Measurements from ENCODE around the gene GPR35. TPM values are rescaled to one million over a fixed set of nuclear protein-coding genes. Genes with fewer than 3 reads are reported as not detected.

The GPR35 gene
- total RNA-seq, 2 donors from 2014 or later, result 48.2 to 50.7 TPM

DNA sequence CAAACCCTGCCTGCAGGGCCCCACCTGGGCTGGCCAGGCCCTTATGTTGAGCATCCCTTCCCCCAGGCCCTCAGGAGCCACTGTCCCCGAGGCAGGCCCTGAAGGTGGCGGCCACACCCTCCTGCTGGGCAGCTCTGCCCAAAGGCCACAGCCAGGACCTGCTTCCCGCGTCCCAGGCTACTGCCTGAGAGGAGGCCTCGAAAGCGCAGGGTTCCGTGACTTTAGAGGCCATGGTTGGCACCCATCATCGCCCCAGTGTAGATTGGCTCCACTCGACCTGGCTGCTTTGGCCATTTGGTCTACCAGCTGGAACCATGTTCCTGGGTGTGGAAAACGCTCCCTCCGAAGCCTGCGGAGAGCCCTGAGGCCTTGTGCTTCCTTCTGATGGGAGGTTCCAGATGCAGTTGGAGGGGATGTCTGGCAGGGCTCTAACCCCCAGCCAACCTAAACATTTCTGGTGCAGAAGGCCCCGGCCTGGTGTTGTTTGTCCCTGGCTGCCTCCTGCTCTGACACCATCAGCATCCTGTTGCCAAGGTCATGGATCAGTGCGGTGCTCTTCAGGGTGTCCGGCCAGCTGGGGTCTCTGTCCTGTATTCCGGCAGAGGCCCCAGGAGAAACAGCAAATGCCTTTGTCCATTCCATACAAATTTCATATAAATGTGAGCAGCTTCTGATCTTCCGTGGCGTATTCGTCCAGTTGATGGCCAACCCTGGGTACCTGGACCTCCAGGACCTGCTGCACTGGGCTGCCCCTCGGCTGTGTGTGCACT is 24.0 kb upstream of the GPR35 start:
- DNase-seq, result no peak
- H3K4me3 Mint-ChIP-seq, result no peak overlapping the region
- no peaks in the 10 kb centered on the region for H3K27me3 Mint-ChIP-seq (ENCODE audit: low read depth)
- no peak overlapping the region for H3K27ac Mint-ChIP-seq
- ATAC-seq (replicated peaks in 1 of 2), result no peak
- no peaks in the 10 kb centered on the region for H3K36me3 Mint-ChIP-seq (ENCODE audit: insufficient read depth in 2 of 2)
- no peaks in the 10 kb centered on the region for H3K9me3 Mint-ChIP-seq
- H3K4me1 Mint-ChIP-seq (ENCODE audit: low read depth), result no peaks in the 10 kb centered on the region

GRCh38 chr2:240601831-240602160 is 23.5 kb upstream of the GPR35 start:
- ATAC-seq (replicated peaks in 1 of 2), result no peak
- DNase-seq, result no peak

DNA sequence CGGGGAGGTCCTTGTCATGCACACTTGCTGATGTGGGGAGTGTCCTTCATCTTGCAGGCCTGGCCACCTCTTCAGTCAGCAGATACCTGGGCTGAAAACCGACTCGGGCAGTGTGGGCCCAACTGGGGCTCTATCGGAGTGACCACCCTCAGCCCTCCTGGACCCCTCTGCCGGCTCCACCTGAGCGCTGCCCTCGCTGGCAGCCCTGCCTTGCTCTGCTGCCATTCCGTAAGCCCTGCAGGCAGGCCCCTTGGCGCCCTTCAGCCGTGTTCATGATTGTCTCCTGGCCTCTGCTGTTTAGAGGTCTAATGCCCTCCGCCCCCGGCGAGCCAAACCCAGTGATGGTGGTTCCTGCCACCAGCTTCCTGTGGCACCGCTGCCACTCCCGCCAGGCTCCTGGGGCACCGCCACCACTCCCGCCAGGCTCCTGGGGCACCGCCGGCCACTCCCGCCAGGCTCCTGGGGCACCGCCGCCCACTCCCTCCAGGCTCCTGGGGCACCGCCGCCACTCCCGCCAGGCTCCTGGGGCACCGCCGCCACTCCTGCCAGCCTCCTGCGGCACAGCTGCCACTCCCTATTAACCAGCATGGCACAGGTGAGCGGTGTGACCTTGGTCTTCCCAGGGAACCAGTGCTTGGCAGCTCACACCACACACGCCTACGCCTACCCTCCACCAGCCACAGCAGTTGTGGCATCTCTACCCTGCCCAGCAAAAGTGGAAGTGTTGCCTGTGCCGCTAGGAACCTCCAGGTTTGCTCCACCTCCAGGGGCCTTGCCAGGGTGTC is 22.8 kb upstream of the GPR35 start:
- no peaks in the 10 kb centered on the region for H3K4me1 Mint-ChIP-seq (ENCODE audit: low read depth)
- no peak overlapping the region for H3K4me3 Mint-ChIP-seq
- H3K27ac Mint-ChIP-seq, result no peak overlapping the region
- DNase-seq, result no peak
- no peaks in the 10 kb centered on the region for H3K27me3 Mint-ChIP-seq (ENCODE audit: low read depth)
- H3K9me3 Mint-ChIP-seq, result no peaks in the 10 kb centered on the region
- ATAC-seq (replicated peaks in 1 of 2), result no peak
- H3K36me3 Mint-ChIP-seq (ENCODE audit: insufficient read depth in 2 of 2), result no peaks in the 10 kb centered on the region

More at GRCh38 chr2:240601831-240602160, 23.5 kb upstream of the GPR35 start:
- no peaks in the 10 kb centered on the region for H3K36me3 Mint-ChIP-seq (ENCODE audit: insufficient read depth in 2 of 2)
- no peak overlapping the region for H3K27ac Mint-ChIP-seq
- no peak overlapping the region for H3K4me3 Mint-ChIP-seq
- no peaks in the 10 kb centered on the region for H3K27me3 Mint-ChIP-seq (ENCODE audit: low read depth)
- no peaks in the 10 kb centered on the region for H3K4me1 Mint-ChIP-seq (ENCODE audit: low read depth)
- no peaks in the 10 kb centered on the region for H3K9me3 Mint-ChIP-seq

DNA sequence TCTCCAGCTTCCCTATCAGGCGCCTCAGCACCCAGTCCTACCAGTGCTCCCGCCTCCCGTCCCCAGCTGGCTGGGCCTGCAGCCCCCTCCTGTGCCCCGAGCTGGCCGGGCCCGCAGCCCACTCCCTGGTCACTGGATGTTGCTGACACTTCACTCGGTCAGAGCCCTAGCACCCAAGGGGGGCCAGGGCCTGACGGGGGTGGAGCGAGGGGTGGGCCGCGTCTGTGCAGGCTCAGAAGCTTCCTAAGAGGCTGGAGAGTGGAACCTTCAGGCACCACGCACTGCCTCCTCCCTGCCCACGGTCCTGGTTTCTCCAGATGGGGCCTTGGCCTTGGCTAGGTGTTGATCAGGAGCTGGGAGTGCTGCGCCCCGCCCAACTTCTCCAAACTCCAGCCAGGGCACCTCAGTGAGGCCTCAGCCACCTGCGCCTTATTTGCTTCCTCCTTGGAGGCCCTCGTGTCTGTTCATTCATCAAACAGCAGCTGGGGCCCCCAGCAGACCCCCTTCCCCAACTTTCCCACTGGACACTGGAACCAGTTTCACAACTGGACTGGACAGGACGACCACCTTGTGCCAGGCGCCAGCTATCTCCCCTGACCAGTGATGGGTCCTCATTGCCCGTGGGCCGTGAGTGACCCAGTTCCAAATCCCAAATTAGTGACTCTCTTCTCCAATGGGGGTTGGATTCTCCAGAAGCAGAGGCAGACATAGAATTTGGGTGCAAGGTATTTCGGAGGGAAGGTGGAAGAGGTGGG is 22.0 kb upstream of the GPR35 start:
- H3K9me3 Mint-ChIP-seq, result no peaks in the 10 kb centered on the region
- no peak overlapping the region for H3K4me3 Mint-ChIP-seq
- no peaks in the 10 kb centered on the region for H3K4me1 Mint-ChIP-seq (ENCODE audit: low read depth)
- no peaks in the 10 kb centered on the region for H3K27me3 Mint-ChIP-seq (ENCODE audit: low read depth)
- H3K27ac Mint-ChIP-seq, result no peak overlapping the region
- DNase-seq, result no peak
- H3K36me3 Mint-ChIP-seq (ENCODE audit: insufficient read depth in 2 of 2), result no peaks in the 10 kb centered on the region
- ATAC-seq (replicated peaks in 1 of 2), result no peak

DNA sequence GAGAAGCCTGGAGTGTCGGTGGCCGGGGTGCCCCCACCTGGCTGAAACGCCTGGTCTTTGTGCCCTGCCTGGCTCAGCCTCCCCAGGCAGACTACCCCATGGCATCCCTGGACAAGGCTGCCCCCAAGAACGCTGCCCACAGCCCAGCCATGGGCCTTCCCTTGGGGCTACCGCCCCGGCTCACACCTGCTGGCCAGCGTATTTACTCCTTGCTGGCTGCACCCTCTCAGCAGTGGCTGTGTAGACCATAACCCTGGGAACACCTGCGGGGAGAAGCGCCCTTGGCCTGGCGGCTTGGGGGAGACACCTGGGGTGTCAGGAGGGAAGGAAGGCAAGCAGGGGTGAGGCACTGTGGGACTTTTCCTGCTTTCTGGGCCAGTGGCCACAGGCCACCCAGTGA is 21.4 kb upstream of the GPR35 start:
- Mint-ChIP-seq H3K4me1 (ENCODE audit: low read depth) (no peaks in the 10 kb centered on the region), H3K27ac (no peak overlapping the region), H3K36me3 (ENCODE audit: insufficient read depth in 2 of 2) (no peaks in the 10 kb centered on the region), H3K4me3 (no peak overlapping the region), H3K27me3 (ENCODE audit: low read depth) (no peaks in the 10 kb centered on the region), H3K9me3 (no peaks in the 10 kb centered on the region)
- DNase-seq (no peak), ATAC-seq (replicated peaks in 1 of 2) (no peak)

DNA sequence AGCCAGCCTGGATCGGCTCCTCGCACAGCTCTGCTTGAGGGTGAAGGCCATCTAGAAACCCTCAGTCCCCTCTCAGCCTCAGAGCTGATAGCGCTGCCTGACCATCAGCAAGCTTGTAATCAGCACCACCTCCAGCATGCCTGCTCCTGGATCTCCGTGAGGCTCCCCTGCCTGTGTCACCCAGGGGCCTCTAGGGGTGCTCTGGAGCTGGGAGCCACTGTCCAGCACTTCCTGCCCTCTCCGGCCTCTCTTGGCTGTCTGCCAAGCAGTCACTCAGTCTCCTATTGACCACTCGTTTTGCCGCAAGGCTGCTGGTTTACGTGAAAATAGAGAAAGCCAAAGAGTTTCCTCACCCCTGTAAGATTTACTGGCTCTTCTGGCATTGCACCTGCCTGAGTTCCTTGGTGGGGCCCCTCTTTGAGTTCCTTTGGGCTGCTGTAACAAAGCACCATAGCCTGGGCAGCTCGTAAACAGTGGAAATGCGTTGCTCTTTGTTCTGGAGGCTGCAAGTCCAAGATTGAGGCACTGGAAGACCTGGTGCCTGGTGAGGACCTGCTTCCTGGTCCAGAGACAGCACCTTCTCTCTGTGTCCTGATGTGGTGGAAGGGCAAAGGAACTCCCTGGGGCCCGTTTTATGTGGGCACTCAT is 20.9 kb upstream of the GPR35 start:
- Mint-ChIP-seq H3K4me1 (ENCODE audit: low read depth) (no peaks in the 10 kb centered on the region), H3K36me3 (ENCODE audit: insufficient read depth in 2 of 2) (no peaks in the 10 kb centered on the region), H3K27me3 (ENCODE audit: low read depth) (no peaks in the 10 kb centered on the region), H3K9me3 (no peaks in the 10 kb centered on the region), H3K4me3 (no peak overlapping the region), H3K27ac (peak overlapping the region; percentile 59)
- DNase-seq (no peak), ATAC-seq (replicated peaks in 1 of 2) (peak in 1 of 2 donors; percentile 41)

DNA sequence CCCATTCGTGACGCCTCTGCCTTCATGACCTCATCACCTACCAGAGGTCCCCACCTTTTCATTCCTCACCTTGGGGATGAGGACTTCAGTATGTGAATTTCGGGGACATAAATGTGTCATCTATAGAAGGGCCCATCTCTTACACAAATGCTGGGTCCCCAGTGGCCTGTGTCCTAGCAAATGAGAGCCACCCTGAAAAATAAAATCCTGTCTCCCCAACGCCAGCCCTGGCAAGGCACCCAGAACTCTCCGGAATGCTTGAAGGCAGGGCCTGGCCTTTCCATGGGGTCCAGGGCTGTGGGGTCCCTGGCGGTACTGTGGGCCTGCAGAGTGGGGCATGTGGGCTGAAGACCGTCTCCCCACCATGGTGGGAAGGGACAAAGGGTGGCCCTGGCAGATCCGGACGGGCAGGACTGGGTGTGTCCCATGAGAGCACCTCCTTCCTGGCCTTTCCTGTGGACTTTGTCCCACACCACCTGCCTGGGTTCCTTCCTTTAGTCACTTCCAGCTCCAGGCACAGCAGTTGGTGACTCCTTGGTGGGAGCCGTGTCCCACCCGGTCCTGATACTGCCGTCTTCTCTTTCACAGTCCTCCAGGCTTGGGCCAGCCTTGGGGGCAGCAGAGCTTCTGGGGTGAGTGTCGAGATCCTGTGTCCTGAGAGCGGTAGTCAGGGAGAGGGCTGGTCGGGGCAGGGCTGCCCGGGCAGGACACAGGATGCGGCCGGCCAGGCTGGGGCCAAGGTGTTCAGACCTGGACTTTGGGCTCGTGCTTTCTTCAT is 20.2 kb upstream of the GPR35 start:
- Mint-ChIP-seq H3K27ac (peak overlapping the region; percentile 59), H3K4me3 (no peak overlapping the region), H3K27me3 (ENCODE audit: low read depth) (no peaks in the 10 kb centered on the region), H3K36me3 (ENCODE audit: insufficient read depth in 2 of 2) (no peaks in the 10 kb centered on the region), H3K4me1 (ENCODE audit: low read depth) (no peaks in the 10 kb centered on the region), H3K9me3 (no peaks in the 10 kb centered on the region)
- no peak for ATAC-seq (replicated peaks in 1 of 2)
- DNase-seq, result no peak

DNA sequence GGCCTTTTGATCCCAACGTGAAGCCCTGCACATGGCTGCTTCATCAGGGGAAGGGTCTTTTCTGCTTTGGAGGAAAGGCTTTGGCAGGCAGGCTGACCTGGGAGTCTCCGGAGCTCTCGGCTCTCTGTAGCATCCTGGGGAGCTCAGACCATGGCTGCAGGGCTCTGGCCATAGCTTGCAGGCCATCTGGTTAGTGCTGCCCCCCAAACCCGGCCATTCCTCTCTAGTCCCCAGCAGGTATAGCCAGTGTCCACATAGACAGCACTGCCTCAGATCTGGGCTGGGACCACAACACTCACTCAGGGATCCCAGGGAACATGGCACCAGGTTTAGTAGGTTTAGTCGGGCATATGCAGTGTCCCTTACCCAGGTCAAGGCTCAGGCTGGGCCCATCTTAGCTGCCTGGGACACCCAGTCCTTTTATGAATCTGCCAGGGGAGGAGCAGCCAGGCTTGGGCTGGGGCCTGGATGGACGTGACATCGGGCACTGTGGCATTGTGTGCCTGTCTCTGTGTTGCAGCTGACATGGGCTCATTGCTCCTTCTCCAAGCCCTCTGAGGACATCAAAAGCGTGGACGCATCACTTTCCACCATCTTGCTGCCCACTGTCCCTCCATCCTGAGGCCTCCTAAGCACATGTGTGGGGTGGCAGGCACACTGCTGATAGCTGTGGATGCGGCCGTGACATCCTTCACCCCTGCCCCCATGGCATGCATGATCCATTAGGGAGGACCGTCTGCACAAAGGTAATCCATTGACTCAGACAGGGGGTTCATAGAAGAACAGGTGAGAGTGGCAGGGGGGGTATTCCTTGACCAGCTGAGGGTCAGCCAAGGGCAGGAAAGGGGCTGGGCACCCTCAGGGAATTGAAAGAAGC is 19.2 kb upstream of the GPR35 start:
- H3K36me3 Mint-ChIP-seq (ENCODE audit: insufficient read depth in 2 of 2), result no peaks in the 10 kb centered on the region
- ATAC-seq (replicated peaks in 1 of 2) (no peak), DNase-seq (no peak)
- H3K9me3 Mint-ChIP-seq, result no peaks in the 10 kb centered on the region
- H3K4me3 Mint-ChIP-seq, result no peak overlapping the region
- no peak overlapping the region for H3K27ac Mint-ChIP-seq
- H3K27me3 Mint-ChIP-seq (ENCODE audit: low read depth), result no peaks in the 10 kb centered on the region
- no peaks in the 10 kb centered on the region for H3K4me1 Mint-ChIP-seq (ENCODE audit: low read depth)

DNA sequence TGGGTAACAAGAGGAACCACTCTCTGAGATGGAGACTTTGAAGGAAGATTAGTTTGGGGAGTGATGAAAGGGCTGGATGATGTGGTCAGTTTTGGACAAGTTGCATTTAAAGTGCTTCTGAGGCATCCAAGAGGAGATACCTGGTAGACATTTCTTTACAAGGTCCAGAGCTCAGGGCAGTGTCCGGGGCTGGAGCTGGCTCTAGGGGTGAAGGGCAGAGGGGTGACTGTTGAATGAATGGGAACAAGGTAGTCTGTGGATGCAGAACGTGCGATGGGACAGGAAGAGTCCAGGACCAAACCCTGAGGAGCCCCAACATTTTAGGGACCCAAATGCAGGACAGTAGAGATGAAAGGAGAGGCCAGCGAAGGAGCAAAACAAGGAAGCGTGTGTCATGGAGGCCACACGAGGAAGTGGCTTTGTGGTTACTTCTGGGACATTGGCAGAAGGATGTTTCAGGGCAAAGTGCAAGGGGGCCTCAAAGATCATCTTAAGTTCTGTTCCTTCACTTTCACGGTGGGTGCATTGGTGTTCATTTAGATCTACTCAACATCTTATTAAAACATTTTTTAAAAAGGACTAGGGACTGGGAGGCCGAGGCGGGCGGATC is 13.6 kb upstream of the GPR35 start:
- Mint-ChIP-seq H3K4me1 (ENCODE audit: low read depth) (no peaks in the 10 kb centered on the region), H3K27me3 (ENCODE audit: low read depth) (no peaks in the 10 kb centered on the region), H3K36me3 (ENCODE audit: insufficient read depth in 2 of 2) (peaks cover 3 to 11% of the 10 kb centered on the region in 2 donors), H3K4me3 (peak overlapping the region; percentile 67 to 72), H3K9me3 (peaks cover 0 to under 1% of the 10 kb centered on the region in 2 donors), H3K27ac (peak overlapping the region; percentile 67)
- DNase-seq, result peak; percentile 31 to 44
- ATAC-seq (replicated peaks in 1 of 2), result peak; percentile 47 to 67

DNA sequence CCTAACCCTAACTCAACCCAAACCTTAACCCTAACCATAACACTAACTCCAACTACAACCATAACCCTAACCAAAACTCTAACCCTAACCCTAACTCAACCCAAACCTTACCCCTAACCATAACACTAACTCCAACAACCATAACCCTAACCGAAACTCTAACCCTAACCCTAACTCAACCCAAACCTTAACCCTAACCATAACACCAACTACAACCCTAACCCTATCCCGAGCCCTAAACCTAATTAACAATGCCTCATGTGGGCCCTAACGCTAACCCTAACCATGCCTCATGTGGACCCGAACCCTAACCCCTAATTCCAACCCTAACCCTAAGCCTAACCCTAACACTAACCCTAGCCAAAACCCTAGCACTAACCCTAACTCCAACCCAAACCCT is 11.5 kb upstream of the GPR35 start:
- no peak for ATAC-seq (replicated peaks in 1 of 2)
- Mint-ChIP-seq H3K4me3 (no peak overlapping the region), H3K27ac (no peak overlapping the region), H3K36me3 (ENCODE audit: insufficient read depth in 2 of 2) (peaks cover 7 to 16% of the 10 kb centered on the region in 2 donors), H3K27me3 (ENCODE audit: low read depth) (no peaks in the 10 kb centered on the region), H3K4me1 (ENCODE audit: low read depth) (peaks cover 2% of the 10 kb centered on the region), H3K9me3 (peaks cover 2 to 4% of the 10 kb centered on the region in 2 donors)
- DNase-seq, result no peak

DNA sequence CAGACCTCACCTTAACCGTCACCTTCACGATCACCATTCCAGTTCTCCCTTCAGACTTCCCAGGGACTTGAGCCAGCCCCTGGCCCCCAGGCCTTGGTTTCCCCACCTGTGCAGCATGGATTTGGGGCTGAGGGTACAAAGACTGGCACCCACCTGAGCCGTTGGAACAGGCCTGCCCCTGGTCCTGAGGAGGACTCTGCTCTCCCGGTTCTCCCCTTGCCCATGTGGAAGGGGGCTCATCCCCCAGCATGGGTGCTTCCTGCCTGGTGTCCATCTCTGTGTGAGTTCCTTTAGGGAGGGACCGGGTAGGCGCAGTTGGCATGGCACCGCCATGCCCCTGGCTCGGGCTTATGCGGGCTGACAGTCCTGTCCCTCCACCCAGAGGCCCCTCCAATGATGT is 10.9 kb upstream of the GPR35 start:
- Mint-ChIP-seq H3K36me3 (ENCODE audit: insufficient read depth in 2 of 2) (peaks cover 7 to 17% of the 10 kb centered on the region in 2 donors), H3K4me1 (ENCODE audit: low read depth) (peaks cover 8% of the 10 kb centered on the region), H3K9me3 (peaks cover 2 to 4% of the 10 kb centered on the region in 2 donors), H3K27me3 (ENCODE audit: low read depth) (no peaks in the 10 kb centered on the region), H3K27ac (no peak overlapping the region), H3K4me3 (no peak overlapping the region)
- DNase-seq (no peak), ATAC-seq (replicated peaks in 1 of 2) (no peak)

Data from activated T-cell treated with anti-CD3 and anti-CD28 coated beads, Interleukin-2, amount 50 U/mL, for 72 hours (primary cell).